HL-60 (cell line): ENCODE measurements around the gene POFUT1.
"Not testable (repeated sequence)": the region's sequence is repeated elsewhere in the genome, so short reads cannot be mapped to it uniquely, and the experiment has no call there.

Experiments
- DNase-seq, 2 experiments: peaks; one replicate each; pipeline ENCODE4 v3.0.0-alpha.2; 2010 to 2020; ENCODE audit warnings: low read depth in 1 of 2, low spot score in 1 of 2
- H3K27ac ChIP-seq: fragments of 250-450 bp; sonication (Bioruptor Pico); replicated peaks from 2 replicates; pipeline ENCODE4 v1.5.1; 2020; ENCODE audit warnings: mild to moderate bottlenecking, moderate library complexity
- H3K27me3 ChIP-seq: fragments of 250-450 bp; sonication (Bioruptor Pico); 2 replicates; pipeline ENCODE4 v1.5.1; 2021; ENCODE audit warnings: mild to moderate bottlenecking, moderate library complexity; ENCODE audit not compliant: insufficient read depth, poor library complexity, severe bottlenecking
- H3K4me3 ChIP-seq: replicated peaks from 2 replicates; pipeline ENCODE4 v1.5.1; 2011; ENCODE audit warnings: mild to moderate bottlenecking, control low read depth, low read length; ENCODE audit not compliant: insufficient read depth
- GABPA ChIP-seq: IDR thresholded peaks from 2 replicates; pipeline ENCODE4 v1.6.1; 2012; ENCODE audit warnings: low read depth
- POLR2AphosphoS5 ChIP-seq: IDR thresholded peaks from 2 replicates; pipeline ENCODE4 v1.6.1; 2012; ENCODE audit warnings: low read depth
- REST ChIP-seq: IDR thresholded peaks from 2 replicates; pipeline ENCODE4 v1.6.1; 2012; ENCODE audit warnings: low read depth; ENCODE audit not compliant: insufficient replicate concordance
- SPI1 ChIP-seq: IDR thresholded peaks from 2 replicates; pipeline ENCODE4 v1.6.1; 2012; ENCODE audit warnings: low read depth, mild to moderate bottlenecking, borderline replicate concordance
- TF ChIP-seq, protein P1 (sequence below): IDR thresholded peaks from one replicate; pipeline ENCODE4 v1.5.1; 2011; ENCODE audit warnings: low read length, control low read depth, inconsistent platforms; ENCODE audit not compliant: insufficient read depth

The POFUT1 gene

DNA sequence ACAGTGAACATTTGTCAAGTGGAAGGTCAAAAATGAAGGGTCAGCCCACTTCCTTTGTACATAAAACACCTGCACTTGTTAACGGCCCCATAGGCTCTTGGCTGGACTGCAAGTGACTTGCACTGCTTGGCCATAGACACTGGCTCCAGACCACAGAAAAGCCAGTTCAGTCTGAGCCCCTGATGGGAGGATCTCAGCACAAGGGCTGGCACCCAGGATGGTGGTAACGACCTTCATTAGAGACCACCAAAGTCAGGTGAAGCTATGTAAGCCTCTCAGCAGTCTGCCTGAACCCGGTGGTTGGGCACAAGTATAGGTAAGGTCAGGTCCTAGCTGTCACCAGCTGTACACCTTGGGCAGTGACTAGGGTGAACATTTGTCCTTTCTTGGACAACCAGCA, 16.3 kb upstream of the POFUT1 start:
- no peaks in the 10 kb centered on the region for H3K27me3 ChIP-seq
- TF ChIP-seq, protein P1, sequence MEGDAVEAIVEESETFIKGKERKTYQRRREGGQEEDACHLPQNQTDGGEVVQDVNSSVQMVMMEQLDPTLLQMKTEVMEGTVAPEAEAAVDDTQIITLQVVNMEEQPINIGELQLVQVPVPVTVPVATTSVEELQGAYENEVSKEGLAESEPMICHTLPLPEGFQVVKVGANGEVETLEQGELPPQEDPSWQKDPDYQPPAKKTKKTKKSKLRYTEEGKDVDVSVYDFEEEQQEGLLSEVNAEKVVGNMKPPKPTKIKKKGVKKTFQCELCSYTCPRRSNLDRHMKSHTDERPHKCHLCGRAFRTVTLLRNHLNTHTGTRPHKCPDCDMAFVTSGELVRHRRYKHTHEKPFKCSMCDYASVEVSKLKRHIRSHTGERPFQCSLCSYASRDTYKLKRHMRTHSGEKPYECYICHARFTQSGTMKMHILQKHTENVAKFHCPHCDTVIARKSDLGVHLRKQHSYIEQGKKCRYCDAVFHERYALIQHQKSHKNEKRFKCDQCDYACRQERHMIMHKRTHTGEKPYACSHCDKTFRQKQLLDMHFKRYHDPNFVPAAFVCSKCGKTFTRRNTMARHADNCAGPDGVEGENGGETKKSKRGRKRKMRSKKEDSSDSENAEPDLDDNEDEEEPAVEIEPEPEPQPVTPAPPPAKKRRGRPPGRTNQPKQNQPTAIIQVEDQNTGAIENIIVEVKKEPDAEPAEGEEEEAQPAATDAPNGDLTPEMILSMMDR, result no peak
- TF ChIP-seq POLR2AphosphoS5 (no peak; the same call in 1 of the 2 replicates), SPI1 (no peak), GABPA (no peak), REST (no peak)
- no peak for DNase-seq
- H3K27ac ChIP-seq, result no peak overlapping the region
- H3K4me3 ChIP-seq, result no peak overlapping the region

DNA sequence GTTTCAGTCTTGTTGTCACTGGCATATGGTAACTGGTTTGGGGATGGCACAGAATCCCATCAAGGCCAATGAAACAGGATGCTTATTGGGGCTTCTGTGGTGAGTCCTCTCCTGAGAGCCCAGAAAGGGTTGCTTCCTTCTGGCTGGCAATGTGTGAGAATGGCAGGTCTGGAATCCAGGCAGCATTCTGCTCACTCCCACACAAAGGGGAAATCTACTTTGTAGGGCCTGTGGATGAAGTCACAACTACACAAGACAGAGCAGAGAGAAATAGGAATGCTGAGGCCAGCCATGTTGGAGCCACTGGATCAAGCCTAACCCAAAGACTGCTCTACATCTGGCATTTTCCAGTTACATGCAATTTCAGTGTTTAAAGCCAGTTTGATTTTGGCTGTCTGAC, 15.8 kb upstream of the POFUT1 start:
- TF ChIP-seq SPI1 (no peak), REST (no peak), GABPA (no peak), POLR2AphosphoS5 (no peak)
- TF ChIP-seq, protein P1, result no peak
- no peak overlapping the region for H3K4me3 ChIP-seq
- H3K27ac ChIP-seq, result no peak overlapping the region
- no peaks in the 10 kb centered on the region for H3K27me3 ChIP-seq
- no peak for DNase-seq

- Histone ChIP-seq H3K27me3 (no peaks in the 10 kb centered on the region), H3K27ac (no peak overlapping the region), H3K4me3 (no peak overlapping the region)
- no peak for TF ChIP-seq POLR2AphosphoS5
- TF ChIP-seq GABPA, result no peak
- TF ChIP-seq REST, result no peak
- TF ChIP-seq SPI1, result no peak
- TF ChIP-seq, protein P1, result no peak
- no peak for DNase-seq
Measured at GRCh38 chr20:32192698-32193097, 15.0 kb upstream of the POFUT1 start.

GRCh38 chr20:32193336-32193735, 14.3 kb upstream of the POFUT1 start:
- not testable (repeated sequence) for H3K27ac ChIP-seq, H3K4me3 ChIP-seq, H3K27me3 ChIP-seq, DNase-seq
